ENCODE data around the gene EXOC7. TPM values are rescaled to one million over a fixed set of nuclear protein-coding genes. Genes with fewer than 3 reads are reported as not detected.

EXOC7 gene
- total and polyA plus RNA-seq, 2 of the 8 experiments (the other 6 are each of a cell fraction or from before 2014, with no cell fraction given) = 77.1 to 92.6 TPM

DNA sequence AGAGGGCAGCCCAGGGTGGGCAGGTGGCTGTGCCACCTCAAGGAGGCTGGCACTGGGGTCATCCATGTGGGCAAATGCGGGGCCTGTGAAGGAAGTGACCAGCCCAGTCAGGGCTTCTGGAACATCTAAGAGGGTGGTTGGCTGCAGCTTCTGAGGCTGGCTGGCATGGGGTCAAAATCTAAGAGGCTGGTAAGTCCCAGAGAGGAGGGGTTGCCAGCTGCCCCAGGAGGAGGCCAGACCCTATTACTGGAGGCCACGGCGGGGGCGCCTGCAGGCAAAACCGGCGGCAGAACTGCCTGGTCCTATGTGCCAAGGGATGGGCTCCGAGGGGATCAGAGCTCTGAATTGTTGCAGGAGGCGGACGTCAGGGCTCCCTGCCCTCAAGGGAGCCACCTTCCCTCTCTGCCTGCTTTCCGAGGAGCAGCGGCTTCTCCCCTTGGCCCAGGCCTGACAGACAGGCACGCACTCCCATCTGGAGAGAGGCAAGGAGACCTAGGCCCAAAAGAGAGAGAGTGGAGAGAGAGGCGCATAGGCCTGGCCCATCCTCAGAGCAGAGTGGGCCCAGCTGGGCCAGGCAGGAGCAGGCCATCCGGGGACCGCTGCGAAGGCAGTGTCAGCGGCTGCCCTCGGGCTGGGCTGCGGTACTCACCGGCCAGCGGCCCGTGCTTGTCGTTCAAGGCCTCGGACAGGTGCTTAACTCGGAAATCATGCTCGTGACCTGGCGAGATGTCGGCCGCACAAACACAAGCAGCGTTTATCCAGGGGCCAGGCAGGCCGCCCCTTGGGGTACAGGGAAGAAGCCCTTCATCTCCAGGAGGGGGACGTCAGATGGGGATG, 13.7 kb downstream of the EXOC7 start:
- ChIA-PET CTCF (ENCODE audit: partially characterized antibody) (interaction anchor here (0.6 to 2.0 kb wide), 7 partner anchors 12 to 106 kb away, joined by 3 to 10 read pairs (median 4); partner anchors contain the start of gene GALR2), POLR2A (ENCODE audit: partially characterized antibody) (interaction anchor here (1.2 to 3.3 kb wide), 5 partner anchors 11 to 49 kb away, joined by 3 to 28 read pairs (median 7); partner anchors contain the start of genes EXOC7 and ZACN)
- Histone ChIP-seq H3K4me2 (ENCODE audit: insufficient read depth in 1 of 2, low read depth in 2 of 2, low read length in 2 of 2) (no peak overlapping the region), H2BK5ac (ENCODE audit: low read depth, low read length) (no peak overlapping the region), H3K56ac (replicated peaks; ENCODE audit: insufficient read length, low read depth, low read length) (no peak overlapping the region), H3K79me1 (ENCODE audit: low read depth, low read length) (no peaks in the 10 kb centered on the region; the same call in 1 of the 2 replicates), H3K4ac (replicated peaks; ENCODE audit: insufficient read length, low read depth, low read length) (no peak overlapping the region), H2BK12ac (ENCODE audit: low read depth, low read length) (no peak overlapping the region), H3K9ac (replicated peaks in 1 of 4; ENCODE audit: extremely low read depth in 1 of 4, low read depth in 3 of 4, low read length in 3 of 4) (no peak overlapping the region), H2AFZ (ENCODE audit: low read length) (no peak overlapping the region), H3K4me3 (ENCODE audit: extremely low read depth in 1 of 4, insufficient read depth in 2 of 4, low read depth in 3 of 4, low read length in 4 of 4) (no peak overlapping the region), H3K27me3 (replicated peaks in 1 of 4; ENCODE audit: control insufficient read depth in 3 of 4, extremely low read depth in 1 of 4, insufficient read depth in 3 of 4, low read length in 3 of 4) (no peaks in the 10 kb centered on the region), H4K20me1 (replicated peaks in 1 of 2; ENCODE audit: control insufficient read depth in 1 of 2, insufficient read depth in 2 of 2, low read length in 2 of 2) (peaks cover 2 to 9% of the 10 kb centered on the region in 2 experiments), H3K4me1 (replicated peaks in 1 of 4; ENCODE audit: control insufficient read depth in 3 of 4, insufficient read depth in 4 of 4, low read length in 3 of 4) (no peaks in the 10 kb centered on the region), H2AK5ac (ENCODE audit: low read depth, low read length) (no peak overlapping the region), H4K8ac (ENCODE audit: extremely low read depth, insufficient read depth, low read length) (no peak overlapping the region), H3K23ac (ENCODE audit: insufficient read length) (no peak overlapping the region), H2BK20ac (ENCODE audit: low read length) (no peak overlapping the region), H3K18ac (ENCODE audit: extremely low read depth, low read length) (no peak overlapping the region), H3K14ac (ENCODE audit: insufficient read length) (no peak overlapping the region), H3K9me3 (ENCODE audit: insufficient read depth in 2 of 2, low read depth in 1 of 2, low read length in 1 of 2) (no peaks in the 10 kb centered on the region), H3K27ac (ENCODE audit: low read depth, low read length) (no peak overlapping the region), H2BK120ac (replicated peaks; ENCODE audit: low read depth, low read length) (no peak overlapping the region), H4K5ac (ENCODE audit: insufficient read length, low read depth, low read length) (no peak overlapping the region), H4K91ac (replicated peaks; ENCODE audit: insufficient read length, low read length) (no peak overlapping the region), H2BK15ac (ENCODE audit: low read length) (no peak overlapping the region), H3K36me3 (ENCODE audit: control insufficient read depth in 2 of 4, insufficient read depth in 4 of 4, low read length in 3 of 4) (peaks cover 28 to 64% (median 53%) of the 10 kb centered on the region in 4 experiments), H3K23me2 (ENCODE audit: low read depth, low read length) (no peaks in the 10 kb centered on the region), H3K79me2 (ENCODE audit: control insufficient read depth in 1 of 2, insufficient read depth in 2 of 2, low read length in 2 of 2) (no peaks in the 10 kb centered on the region)
- no peak for FAIRE-seq
- WGBS, 2 experiments (ENCODE audit: extremely low coverage in 1 of 2, insufficient coverage in 1 of 2, insufficient read length in 1 of 2, insufficient replicate concordance in 2 of 2, low coverage in 1 of 2, low lambda C conversion rate in 2 of 2, missing lambda C conversion rate in 1 of 2) = 95% methylated on average over 24 of the region's 32 CpGs; no CpG with 5 or more reads in 1 of the 2 experiments
- no peak for DNase-seq (ENCODE audit: low read depth in 1 of 2, low spot score in 2 of 2)
- no peak for TF ChIP-seq HDAC2 (IDR thresholded peaks at IDR 0.05; ENCODE audit: borderline replicate concordance in 1 of 2, low read depth in 2 of 2, low read length in 2 of 2)
- TF ChIP-seq SP1 (IDR thresholded peaks at IDR 0.05; ENCODE audit: low read depth, low read length) = no peak
- TF ChIP-seq MAFK (IDR thresholded peaks at IDR 0.05; ENCODE audit: low read depth, low read length) = no peak
- TF ChIP-seq SIRT6 (IDR thresholded peaks at IDR 0.05; ENCODE audit: low read length) = no peak
- no peak for TF ChIP-seq RXRA (IDR thresholded peaks at IDR 0.05; ENCODE audit: insufficient read depth, low read depth, low read length)
- no peak for TF ChIP-seq SP4 (IDR thresholded peaks at IDR 0.05; ENCODE audit: low read length)

Data from H1 (cell line).